OCI-LY3 (cell line): Measurements from ENCODE around the gene STX16.

ENCODE experiments used
- EZH2phosphoT487 ChIP-seq: fragments of 200-600 bp; shearing (Covaris generic); IDR thresholded peaks from 2 replicates; pipeline ENCODE4 v1.6.1; 2018; ENCODE audit warnings: antibody characterized with exemption, mixed run types, low read depth
- TF ChIP-seq, protein P1 (sequence below): fragments of 200-600, 300-600 bp; sonication (generic); IDR thresholded peaks from 2 replicates; pipeline ENCODE4 v1.5.1; 2014; ENCODE audit warnings: antibody characterized with exemption, low read length, low read depth

GRCh38 chr20:58640446-58640845 lies 10.6 kb upstream of the STX16 start:
- TF ChIP-seq, protein P1, sequence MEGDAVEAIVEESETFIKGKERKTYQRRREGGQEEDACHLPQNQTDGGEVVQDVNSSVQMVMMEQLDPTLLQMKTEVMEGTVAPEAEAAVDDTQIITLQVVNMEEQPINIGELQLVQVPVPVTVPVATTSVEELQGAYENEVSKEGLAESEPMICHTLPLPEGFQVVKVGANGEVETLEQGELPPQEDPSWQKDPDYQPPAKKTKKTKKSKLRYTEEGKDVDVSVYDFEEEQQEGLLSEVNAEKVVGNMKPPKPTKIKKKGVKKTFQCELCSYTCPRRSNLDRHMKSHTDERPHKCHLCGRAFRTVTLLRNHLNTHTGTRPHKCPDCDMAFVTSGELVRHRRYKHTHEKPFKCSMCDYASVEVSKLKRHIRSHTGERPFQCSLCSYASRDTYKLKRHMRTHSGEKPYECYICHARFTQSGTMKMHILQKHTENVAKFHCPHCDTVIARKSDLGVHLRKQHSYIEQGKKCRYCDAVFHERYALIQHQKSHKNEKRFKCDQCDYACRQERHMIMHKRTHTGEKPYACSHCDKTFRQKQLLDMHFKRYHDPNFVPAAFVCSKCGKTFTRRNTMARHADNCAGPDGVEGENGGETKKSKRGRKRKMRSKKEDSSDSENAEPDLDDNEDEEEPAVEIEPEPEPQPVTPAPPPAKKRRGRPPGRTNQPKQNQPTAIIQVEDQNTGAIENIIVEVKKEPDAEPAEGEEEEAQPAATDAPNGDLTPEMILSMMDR = no peak
- no peak for TF ChIP-seq EZH2phosphoT487
